Hepatocyte (in vitro differentiated cells): ENCODE results near the gene RPL26. TPM values are rescaled to one million over a fixed set of nuclear protein-coding genes. Genes with fewer than 3 reads are reported as not detected.

Source experiments
- DNase-seq: peaks from one replicate; pipeline ENCODE4 v3.0.0-alpha.2; 2016; ENCODE audit warnings: low spot score
- H2AFZ ChIP-seq: fragments of 200-600 bp; sonication (generic); 2 replicates; pipeline ENCODE4 v1.6.0; 2016; ENCODE audit warnings: antibody characterized with exemption, mild to moderate bottlenecking
- H3K27ac ChIP-seq: fragments of 200-600 bp; sonication (generic); 2 replicates; pipeline ENCODE4 v1.5.1; 2016; ENCODE audit warnings: mild to moderate bottlenecking
- H3K27me3 ChIP-seq: fragments of 200-600 bp; sonication (generic); 2 replicates; pipeline ENCODE4 v1.6.1; 2016
- H3K36me3 ChIP-seq: fragments of 200-600 bp; sonication (generic); replicated peaks from 2 replicates; pipeline ENCODE4 v1.5.1; 2016; ENCODE audit warnings: low read depth; ENCODE audit not compliant: insufficient read depth
- H3K4me1 ChIP-seq: fragments of 200-600 bp; sonication (generic); 2 replicates; pipeline ENCODE4 v1.5.1; 2016; ENCODE audit warnings: mild to moderate bottlenecking, moderate library complexity; ENCODE audit not compliant: insufficient read depth
- H3K4me2 ChIP-seq: fragments of 200-600 bp; sonication (generic); 2 replicates; pipeline ENCODE4 v1.6.0; 2016
- H3K4me3 ChIP-seq: fragments of 200-600 bp; sonication (generic); 2 replicates; pipeline ENCODE4 v1.5.1; 2016; ENCODE audit warnings: mild to moderate bottlenecking
- H3K79me2 ChIP-seq: fragments of 200-600 bp; sonication (generic); 2 replicates; pipeline ENCODE4 v1.6.0; 2017; ENCODE audit warnings: mild to moderate bottlenecking
- H3K9me2 ChIP-seq: fragments of 200-600 bp; sonication (generic); replicated peaks from 2 replicates; pipeline ENCODE4 v1.6.0; 2017; ENCODE audit warnings: mild to moderate bottlenecking; ENCODE audit not compliant: insufficient read depth
- H3K9me3 ChIP-seq: fragments of 200-600 bp; sonication (generic); 2 replicates; pipeline ENCODE4 v1.5.1; 2016; ENCODE audit warnings: low read depth, mild to moderate bottlenecking
- H4K20me1 ChIP-seq: fragments of 200-600 bp; sonication (generic); 2 replicates; pipeline ENCODE4 v1.6.0; 2016; ENCODE audit warnings: mild to moderate bottlenecking; ENCODE audit not compliant: insufficient read depth, poor library complexity, severe bottlenecking
- CTCF ChIP-seq: fragments of 200-600 bp; sonication (generic); IDR thresholded peaks from 2 replicates; pipeline ENCODE4 v1.5.1; 2016; ENCODE audit warnings: antibody characterized with exemption, mild to moderate bottlenecking; ENCODE audit not compliant: poor library complexity
- EZH2 ChIP-seq: fragments of 200-600 bp; sonication (generic); IDR thresholded peaks from 2 replicates; pipeline ENCODE4 v1.6.1; 2016; ENCODE audit warnings: antibody characterized with exemption, mild to moderate bottlenecking, borderline replicate concordance
- EZH2phosphoT487 ChIP-seq: fragments of 200-600 bp; sonication (generic); IDR thresholded peaks from one replicate; pipeline ENCODE4 v1.6.1; 2018; ENCODE audit warnings: antibody characterized with exemption, mild to moderate bottlenecking, low read depth, moderate library complexity; ENCODE audit not compliant: unreplicated experiment, severe bottlenecking
- WGBS: methylation state at CpG from one replicate; pipeline ENCODE4 v1.1.6; 2016; ENCODE audit warnings: low lambda C conversion rate; ENCODE audit errors: missing lambda C conversion rate; 5-methylcytosine and 5-hydroxymethylcytosine counted together
- polyA plus RNA-seq: library from polyadenylated mRNA; unstranded; fragments of >200 nt; fragmentation: Nextera tagmentation; extraction: Ambion mirVana; gene quantifications from 2 replicates; pipeline ENCODE4 v1.2.1, GENCODE V29; 2016
- total RNA-seq: library from RNA; depleted of rRNA; stranded (reverse); fragments of >200 nt; gene quantifications from 2 replicates; pipeline ENCODE4 v1.2.3, GENCODE V29; 2014

RPL26 gene
- total and polyA plus RNA-seq, 2 experiments from 2014 or later: 411 to 3,628 TPM

- Histone ChIP-seq H3K4me2 (no peak overlapping the region), H3K4me3 (no peak overlapping the region), H3K9me2 (no peaks in the 10 kb centered on the region), H3K4me1 (no peaks in the 10 kb centered on the region), H3K27ac (no peak overlapping the region), H3K36me3 (no peaks in the 10 kb centered on the region), H2AFZ (no peak overlapping the region), H3K9me3 (no peaks in the 10 kb centered on the region), H4K20me1 (no peaks in the 10 kb centered on the region), H3K27me3 (peaks cover 4% of the 10 kb centered on the region), H3K79me2 (no peaks in the 10 kb centered on the region)
- TF ChIP-seq CTCF (no peak), EZH2 (no peak), EZH2phosphoT487 (no peak)
- 98% methylated on average over 4 of the region's 4 CpGs for WGBS
- no peak for DNase-seq
These were observed 30.3 kb upstream of the RPL26 start for GRCh38 chr17:8413328-8413727.

GRCh38 chr17:8412089-8412488 is 29.1 kb upstream of the RPL26 start:
- DNase-seq: no peak
- no peak overlapping the region for H3K27ac ChIP-seq
- peaks cover 4% of the 10 kb centered on the region for H3K27me3 ChIP-seq

GRCh38 chr17:8410883-8411238 is 27.9 kb upstream of the RPL26 start:
- H3K4me3 ChIP-seq: no peak overlapping the region
- H3K36me3 ChIP-seq: no peaks in the 10 kb centered on the region
- no peaks in the 10 kb centered on the region for H4K20me1 ChIP-seq
- TF ChIP-seq EZH2phosphoT487: no peak
- no peak for TF ChIP-seq CTCF
- no peak overlapping the region for H3K27ac ChIP-seq
- no peaks in the 10 kb centered on the region for H3K9me2 ChIP-seq
- H3K4me2 ChIP-seq: no peak overlapping the region
- no peaks in the 10 kb centered on the region for H3K79me2 ChIP-seq
- no peaks in the 10 kb centered on the region for H3K4me1 ChIP-seq
- no peak for DNase-seq
- H2AFZ ChIP-seq: no peak overlapping the region
- WGBS: 89% methylated on average over 1 of the region's 1 CpG
- H3K9me3 ChIP-seq: no peaks in the 10 kb centered on the region
- no peaks in the 10 kb centered on the region for H3K27me3 ChIP-seq

More at GRCh38 chr17:8412089-8412488, 29.1 kb upstream of the RPL26 start:
- Histone ChIP-seq H4K20me1 (no peaks in the 10 kb centered on the region), H3K79me2 (no peaks in the 10 kb centered on the region), H3K4me1 (no peaks in the 10 kb centered on the region), H3K4me2 (no peak overlapping the region), H3K36me3 (no peaks in the 10 kb centered on the region), H3K4me3 (no peak overlapping the region), H2AFZ (no peak overlapping the region), H3K9me2 (no peaks in the 10 kb centered on the region), H3K9me3 (no peaks in the 10 kb centered on the region)
- no peak for TF ChIP-seq EZH2
- no peak for TF ChIP-seq CTCF
- TF ChIP-seq EZH2phosphoT487: no peak
- WGBS: 64% methylated on average over 5 of the region's 5 CpGs
